Neural cell (in vitro differentiated cells): ENCODE measurements around the gene HAND2.

ENCODE experiments used
- EP300 ChIP-seq: fragments of 450-650 bp; conservative IDR thresholded peaks from 2 replicates; pipeline ENCODE4 v1.6.1; 2014; ENCODE audit warnings: antibody characterized with exemption, mild to moderate bottlenecking, moderate library complexity; ENCODE audit not compliant: poor library complexity, severe bottlenecking
- EZH2 ChIP-seq: fragments of 200-600, 300-800 bp; shearing (Covaris generic), sonication (generic); IDR thresholded peaks from 2 replicates; pipeline ENCODE4 v1.6.1; 2014; ENCODE audit warnings: antibody characterized with exemption, low read length, borderline replicate concordance, mild to moderate bottlenecking; ENCODE audit not compliant: insufficient read depth, poor library complexity, severe bottlenecking
- POLR2AphosphoS5 ChIP-seq: IDR thresholded peaks from 2 replicates; pipeline ENCODE4 v1.6.1; 2012
- TAF1 ChIP-seq: IDR thresholded peaks from 2 replicates; pipeline ENCODE4 v1.6.1; 2012; ENCODE audit warnings: low read depth
- TF ChIP-seq, protein P1 (sequence below): fragments of 450-650 bp; IDR thresholded peaks from 2 replicates; pipeline ENCODE4 v1.5.1; 2014; ENCODE audit warnings: antibody characterized with exemption, mild to moderate bottlenecking, moderate library complexity; ENCODE audit not compliant: poor library complexity, severe bottlenecking

DNA sequence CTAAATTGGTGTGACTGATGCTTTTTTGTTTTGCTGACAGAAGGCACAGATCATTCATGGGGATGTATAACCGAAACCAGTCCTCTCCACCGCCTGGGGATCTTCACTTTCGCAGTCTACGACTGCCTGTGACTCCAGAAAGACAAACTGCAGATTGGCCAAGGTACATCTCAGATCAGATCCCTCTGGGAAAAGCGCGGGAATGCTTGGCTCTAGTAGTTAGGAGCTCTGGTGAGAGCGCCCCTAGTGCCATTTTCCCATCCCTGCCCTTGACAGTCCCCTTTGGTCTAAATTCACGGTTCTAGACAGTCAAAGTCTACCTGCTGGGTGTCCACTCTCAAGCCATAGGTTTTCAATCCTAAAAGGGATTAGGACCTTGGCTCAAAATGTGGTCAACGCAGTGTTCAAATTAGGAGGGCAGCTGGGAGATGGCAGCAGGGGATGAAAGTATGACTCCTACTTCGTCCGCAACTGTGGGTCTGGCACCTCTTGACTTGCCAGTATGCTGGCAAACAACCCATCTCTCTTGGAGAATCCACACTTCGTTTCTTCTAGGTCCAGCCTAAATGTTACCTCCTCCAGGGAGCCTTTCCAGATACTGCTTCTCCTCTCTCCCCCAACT, 6.9 kb upstream of the HAND2 start:
- TF ChIP-seq, protein P1, sequence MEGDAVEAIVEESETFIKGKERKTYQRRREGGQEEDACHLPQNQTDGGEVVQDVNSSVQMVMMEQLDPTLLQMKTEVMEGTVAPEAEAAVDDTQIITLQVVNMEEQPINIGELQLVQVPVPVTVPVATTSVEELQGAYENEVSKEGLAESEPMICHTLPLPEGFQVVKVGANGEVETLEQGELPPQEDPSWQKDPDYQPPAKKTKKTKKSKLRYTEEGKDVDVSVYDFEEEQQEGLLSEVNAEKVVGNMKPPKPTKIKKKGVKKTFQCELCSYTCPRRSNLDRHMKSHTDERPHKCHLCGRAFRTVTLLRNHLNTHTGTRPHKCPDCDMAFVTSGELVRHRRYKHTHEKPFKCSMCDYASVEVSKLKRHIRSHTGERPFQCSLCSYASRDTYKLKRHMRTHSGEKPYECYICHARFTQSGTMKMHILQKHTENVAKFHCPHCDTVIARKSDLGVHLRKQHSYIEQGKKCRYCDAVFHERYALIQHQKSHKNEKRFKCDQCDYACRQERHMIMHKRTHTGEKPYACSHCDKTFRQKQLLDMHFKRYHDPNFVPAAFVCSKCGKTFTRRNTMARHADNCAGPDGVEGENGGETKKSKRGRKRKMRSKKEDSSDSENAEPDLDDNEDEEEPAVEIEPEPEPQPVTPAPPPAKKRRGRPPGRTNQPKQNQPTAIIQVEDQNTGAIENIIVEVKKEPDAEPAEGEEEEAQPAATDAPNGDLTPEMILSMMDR = no peak
- TF ChIP-seq POLR2AphosphoS5 (no peak), TAF1 (no peak), EZH2 (no peak), EP300 (no peak)
